Measurements from ENCODE around the gene SLC25A3.
"Not testable (repeated sequence)": the region's sequence is repeated elsewhere in the genome, so short reads cannot be mapped to it uniquely, and the experiment has no call there.

Gene SLC25A3

GRCh38 chr12:98594050-98594835 lies 757 bp downstream of the SLC25A3 start:
- DNase-seq (ENCODE audit: low read depth in 2 of 3, low spot score in 1 of 3): no peak

- peak in 1 of 3 donors; percentile 8 for DNase-seq (ENCODE audit: low read depth in 2 of 3, low spot score in 1 of 3)
These were observed 1.9 kb downstream of the SLC25A3 start for GRCh38 chr12:98595243-98595988.

- not testable (repeated sequence) for DNase-seq (ENCODE audit: low read depth in 2 of 3, low spot score in 1 of 3)
These were observed 3.8 kb downstream of the SLC25A3 start for GRCh38 chr12:98597313-98597712.

GRCh38 chr12:98601924-98602323 lies 8.4 kb downstream of the SLC25A3 start:
- DNase-seq (ENCODE audit: low read depth in 2 of 3, low spot score in 1 of 3): no peak

GRCh38 chr12:98606359-98606988 lies 13.0 kb downstream of the SLC25A3 start:
- no peak for DNase-seq (ENCODE audit: low read depth in 2 of 3, low spot score in 1 of 3)

GRCh38 chr12:98610596-98610995 lies 17.1 kb downstream of the SLC25A3 start:
- DNase-seq (ENCODE audit: low read depth in 2 of 3, low spot score in 1 of 3): no peak

- no peak for DNase-seq (ENCODE audit: low read depth in 2 of 3, low spot score in 1 of 3)
These were observed 19.3 kb downstream of the SLC25A3 start for GRCh38 chr12:98612696-98613334.

- no peak for DNase-seq (ENCODE audit: low read depth in 2 of 3, low spot score in 1 of 3)
These were observed 25.5 kb downstream of the SLC25A3 start for GRCh38 chr12:98618952-98619351.

- DNase-seq (ENCODE audit: low read depth in 2 of 3, low spot score in 1 of 3): no peak
These were observed 42.3 kb downstream of the SLC25A3 start for GRCh38 chr12:98635657-98636323.

- DNase-seq (ENCODE audit: low read depth in 2 of 3, low spot score in 1 of 3): no peak
These were observed 43.6 kb downstream of the SLC25A3 start for GRCh38 chr12:98637068-98637467.

GRCh38 chr12:98638009-98638408 lies 44.5 kb downstream of the SLC25A3 start:
- DNase-seq (ENCODE audit: low read depth in 2 of 3, low spot score in 1 of 3): no peak

- no peak for DNase-seq (ENCODE audit: low read depth in 2 of 3, low spot score in 1 of 3)
These were observed 46.0 kb downstream of the SLC25A3 start for GRCh38 chr12:98639491-98639890.

GRCh38 chr12:98642801-98643200 lies 49.3 kb downstream of the SLC25A3 start:
- not testable (repeated sequence) for DNase-seq (ENCODE audit: low read depth in 2 of 3, low spot score in 1 of 3)

GRCh38 chr12:98644433-98644711 lies 50.9 kb downstream of the SLC25A3 start:
- DNase-seq (ENCODE audit: low read depth in 2 of 3, low spot score in 1 of 3): peak in 1 of 3 donors; percentile 16

- peak; percentile 92 to 97 (median 92) for DNase-seq (ENCODE audit: low read depth in 2 of 3, low spot score in 1 of 3)
These were observed 51.5 kb downstream of the SLC25A3 start, which contains the start of the genes APAF1 and IKBIP for GRCh38 chr12:98644712-98645571. Gene APAF1, plus strand, starts transcription at chr12:98645290. Its CDS starts 3,070 bp downstream, at chr12:98648360. Gene IKBIP, minus strand, starts transcription at chr12:98644788. Its CDS starts 87 bp downstream, at chr12:98644701.

GRCh38 chr12:98645572-98646067 lies 52.1 kb downstream of the SLC25A3 start:
- no peak for DNase-seq (ENCODE audit: low read depth in 2 of 3, low spot score in 1 of 3)

GRCh38 chr12:98646294-98647090 lies 53.0 kb downstream of the SLC25A3 start:
- DNase-seq (ENCODE audit: low read depth in 2 of 3, low spot score in 1 of 3): no peak

GRCh38 chr12:98651328-98651727 lies 57.8 kb downstream of the SLC25A3 start:
- no peak for DNase-seq (ENCODE audit: low read depth in 2 of 3, low spot score in 1 of 3)

Measured in stimulated activated CD4-positive, alpha-beta T cell treated with anti-CD3 and anti-CD28 coated beads, Interleukin-12 subunit alpha, Interleukin-12 subunit beta, amount 100 ng/mL, for 48 hours (primary cell).